ENCODE data around the gene LMNA. TPM values are rescaled to one million over a fixed set of nuclear protein-coding genes. Genes with fewer than 3 reads are reported as not detected.

Gene LMNA
- total and polyA plus RNA-seq, 10 of the 15 experiments (the other 5 are each of a cell fraction or from before 2014, with no cell fraction given): 0.42 to 334 (median 81.1) TPM

DNA sequence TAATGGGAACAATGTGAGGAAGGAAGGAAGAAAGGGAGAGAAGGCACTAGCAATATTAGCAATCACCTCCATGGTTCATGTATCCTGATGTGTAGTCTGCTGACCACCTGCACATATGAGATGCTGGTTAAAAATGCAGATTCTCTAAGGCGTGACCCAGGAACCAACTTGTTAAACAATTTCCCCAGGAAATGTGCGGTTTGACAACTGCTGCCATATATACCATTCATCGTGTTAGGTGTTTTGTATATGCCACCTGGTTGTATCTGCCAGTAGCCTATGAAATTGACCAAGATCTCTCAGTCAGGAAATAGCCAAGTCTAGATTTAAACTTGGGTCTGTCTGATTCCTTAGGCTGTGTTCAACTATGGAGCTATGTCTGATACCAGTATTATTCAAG lies 43.0 kb downstream of the LMNA start:
- RAD21 ChIA-PET (ENCODE audit: unreplicated experiment): interaction anchor here (1.5 to 2.0 kb wide), 3 partner anchors 9 to 68 kb away, joined by 3 to 9 read pairs (median 5); no protein-coding TSS in a partner anchor
- intact Hi-C loops (cut with micrococcal nuclease; ENCODE audit: unreplicated experiment): no loop called here
- DNase-seq (ENCODE audit: low read depth, low spot score) (peak; percentile 89), ATAC-seq (peak; percentile 13), FAIRE-seq (peak; percentile 61)
- Histone ChIP-seq H3K4me1 (ENCODE audit: control insufficient read depth, insufficient read depth, low read length) (peaks cover 76% of the 10 kb centered on the region), H2AFZ (ENCODE audit: control insufficient read depth, low read depth, low read length) (no peak overlapping the region), H3K27ac (ENCODE audit: control insufficient read depth, insufficient read depth) (peak overlapping the region; percentile 82), H3K79me2 (ENCODE audit: control insufficient read depth, insufficient read depth, low read length) (peaks cover 41% of the 10 kb centered on the region), H3K4me2 (ENCODE audit: control insufficient read depth, insufficient read depth) (peak overlapping the region; percentile 97), H3K27me3 (replicated peaks in 1 of 2; ENCODE audit: control insufficient read depth in 2 of 2, insufficient read depth in 2 of 2, low read length in 1 of 2) (no peaks in the 10 kb centered on the region), H4K20me1 (ENCODE audit: control insufficient read depth, insufficient read depth) (no peaks in the 10 kb centered on the region), H3K9ac (ENCODE audit: control insufficient read depth, insufficient read depth, low read length) (no peak overlapping the region), H3K36me3 (ENCODE audit: control insufficient read depth in 2 of 2, insufficient read depth in 2 of 2, low read length in 1 of 2) (peaks cover 1 to 15% of the 10 kb centered on the region in 2 experiments), H3K9me3 (replicated peaks; ENCODE audit: control insufficient read depth, insufficient read depth, low read length) (no peaks in the 10 kb centered on the region), H3K4me3 (peak overlapping the region; percentile 36; the same call in 1 of the 2 replicates)
- POLR2A ChIA-PET: interaction anchor here (0.8 to 1.0 kb wide), 3 partner anchors 9 to 68 kb away, joined by 3 to 4 read pairs (median 4); partner anchors contain the start of gene PMF1
- CTCF ChIA-PET: interaction anchor here (1.3 to 6.7 kb wide), 3 partner anchors 11 to 68 kb away, joined by 5 to 44 read pairs (median 15); partner anchors contain the start of gene SLC25A44
- 0% methylated on average over 3 of the region's 3 CpGs for WGBS (ENCODE audit: insufficient coverage, insufficient replicate concordance, low lambda C conversion rate, missing lambda C conversion rate)
- in situ Hi-C loops (cut with MboI): no loop called here
- SMC1A ChIA-PET (ENCODE audit: uncharacterized antibody, unreplicated experiment): interaction anchor here (4.1 to 22.3 kb wide), 3 partner anchors 11 to 67 kb away, joined by 25 to 411 read pairs (median 43); no protein-coding TSS in a partner anchor
- no TSS peak for BruUV-seq (replicated peaks)
- TF ChIP-seq SP1 (IDR thresholded peaks at IDR 0.05; ENCODE audit: low read depth, low read length) (no peak), TCF12 (IDR thresholded peaks at IDR 0.05; ENCODE audit: low read depth, low read length) (0 out of 2 replicates have a peak, but pooled peaks have one; percentile 38), BHLHE40 (IDR thresholded peaks at IDR 0.05; ENCODE audit: borderline replicate concordance in 1 of 2, low read depth in 2 of 2, low read length in 1 of 2) (peak in 1 of 2 experiments; percentile 50; a peak in 1 of 4 replicates), SMC3 (IDR thresholded peaks at IDR 0.05; ENCODE audit: borderline replicate concordance, low read length) (no peak)
- TF ChIP-seq, protein P1, sequence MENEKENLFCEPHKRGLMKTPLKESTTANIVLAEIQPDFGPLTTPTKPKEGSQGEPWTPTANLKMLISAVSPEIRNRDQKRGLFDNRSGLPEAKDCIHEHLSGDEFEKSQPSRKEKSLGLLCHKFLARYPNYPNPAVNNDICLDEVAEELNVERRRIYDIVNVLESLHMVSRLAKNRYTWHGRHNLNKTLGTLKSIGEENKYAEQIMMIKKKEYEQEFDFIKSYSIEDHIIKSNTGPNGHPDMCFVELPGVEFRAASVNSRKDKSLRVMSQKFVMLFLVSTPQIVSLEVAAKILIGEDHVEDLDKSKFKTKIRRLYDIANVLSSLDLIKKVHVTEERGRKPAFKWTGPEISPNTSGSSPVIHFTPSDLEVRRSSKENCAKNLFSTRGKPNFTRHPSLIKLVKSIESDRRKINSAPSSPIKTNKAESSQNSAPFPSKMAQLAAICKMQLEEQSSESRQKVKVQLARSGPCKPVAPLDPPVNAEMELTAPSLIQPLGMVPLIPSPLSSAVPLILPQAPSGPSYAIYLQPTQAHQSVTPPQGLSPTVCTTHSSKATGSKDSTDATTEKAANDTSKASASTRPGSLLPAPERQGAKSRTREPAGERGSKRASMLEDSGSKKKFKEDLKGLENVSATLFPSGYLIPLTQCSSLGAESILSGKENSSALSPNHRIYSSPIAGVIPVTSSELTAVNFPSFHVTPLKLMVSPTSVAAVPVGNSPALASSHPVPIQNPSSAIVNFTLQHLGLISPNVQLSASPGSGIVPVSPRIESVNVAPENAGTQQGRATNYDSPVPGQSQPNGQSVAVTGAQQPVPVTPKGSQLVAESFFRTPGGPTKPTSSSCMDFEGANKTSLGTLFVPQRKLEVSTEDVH (IDR thresholded peaks at IDR 0.05; ENCODE audit: low read depth, partially characterized antibody): no peak
- TF ChIP-seq, protein P2, sequence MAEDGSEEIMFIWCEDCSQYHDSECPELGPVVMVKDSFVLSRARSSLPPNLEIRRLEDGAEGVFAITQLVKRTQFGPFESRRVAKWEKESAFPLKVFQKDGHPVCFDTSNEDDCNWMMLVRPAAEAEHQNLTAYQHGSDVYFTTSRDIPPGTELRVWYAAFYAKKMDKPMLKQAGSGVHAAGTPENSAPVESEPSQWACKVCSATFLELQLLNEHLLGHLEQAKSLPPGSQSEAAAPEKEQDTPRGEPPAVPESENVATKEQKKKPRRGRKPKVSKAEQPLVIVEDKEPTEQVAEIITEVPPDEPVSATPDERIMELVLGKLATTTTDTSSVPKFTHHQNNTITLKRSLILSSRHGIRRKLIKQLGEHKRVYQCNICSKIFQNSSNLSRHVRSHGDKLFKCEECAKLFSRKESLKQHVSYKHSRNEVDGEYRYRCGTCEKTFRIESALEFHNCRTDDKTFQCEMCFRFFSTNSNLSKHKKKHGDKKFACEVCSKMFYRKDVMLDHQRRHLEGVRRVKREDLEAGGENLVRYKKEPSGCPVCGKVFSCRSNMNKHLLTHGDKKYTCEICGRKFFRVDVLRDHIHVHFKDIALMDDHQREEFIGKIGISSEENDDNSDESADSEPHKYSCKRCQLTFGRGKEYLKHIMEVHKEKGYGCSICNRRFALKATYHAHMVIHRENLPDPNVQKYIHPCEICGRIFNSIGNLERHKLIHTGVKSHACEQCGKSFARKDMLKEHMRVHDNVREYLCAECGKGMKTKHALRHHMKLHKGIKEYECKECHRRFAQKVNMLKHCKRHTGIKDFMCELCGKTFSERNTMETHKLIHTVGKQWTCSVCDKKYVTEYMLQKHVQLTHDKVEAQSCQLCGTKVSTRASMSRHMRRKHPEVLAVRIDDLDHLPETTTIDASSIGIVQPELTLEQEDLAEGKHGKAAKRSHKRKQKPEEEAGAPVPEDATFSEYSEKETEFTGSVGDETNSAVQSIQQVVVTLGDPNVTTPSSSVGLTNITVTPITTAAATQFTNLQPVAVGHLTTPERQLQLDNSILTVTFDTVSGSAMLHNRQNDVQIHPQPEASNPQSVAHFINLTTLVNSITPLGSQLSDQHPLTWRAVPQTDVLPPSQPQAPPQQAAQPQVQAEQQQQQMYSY (CRISPR knock-in tag; IDR thresholded peaks at IDR 0.05): no peak
- TF ChIP-seq, protein P3, sequence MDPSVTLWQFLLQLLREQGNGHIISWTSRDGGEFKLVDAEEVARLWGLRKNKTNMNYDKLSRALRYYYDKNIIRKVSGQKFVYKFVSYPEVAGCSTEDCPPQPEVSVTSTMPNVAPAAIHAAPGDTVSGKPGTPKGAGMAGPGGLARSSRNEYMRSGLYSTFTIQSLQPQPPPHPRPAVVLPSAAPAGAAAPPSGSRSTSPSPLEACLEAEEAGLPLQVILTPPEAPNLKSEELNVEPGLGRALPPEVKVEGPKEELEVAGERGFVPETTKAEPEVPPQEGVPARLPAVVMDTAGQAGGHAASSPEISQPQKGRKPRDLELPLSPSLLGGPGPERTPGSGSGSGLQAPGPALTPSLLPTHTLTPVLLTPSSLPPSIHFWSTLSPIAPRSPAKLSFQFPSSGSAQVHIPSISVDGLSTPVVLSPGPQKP (IDR thresholded peaks at IDR 0.05; ENCODE audit: low read depth, low read length): no peak
- TF ChIP-seq, protein P4, sequence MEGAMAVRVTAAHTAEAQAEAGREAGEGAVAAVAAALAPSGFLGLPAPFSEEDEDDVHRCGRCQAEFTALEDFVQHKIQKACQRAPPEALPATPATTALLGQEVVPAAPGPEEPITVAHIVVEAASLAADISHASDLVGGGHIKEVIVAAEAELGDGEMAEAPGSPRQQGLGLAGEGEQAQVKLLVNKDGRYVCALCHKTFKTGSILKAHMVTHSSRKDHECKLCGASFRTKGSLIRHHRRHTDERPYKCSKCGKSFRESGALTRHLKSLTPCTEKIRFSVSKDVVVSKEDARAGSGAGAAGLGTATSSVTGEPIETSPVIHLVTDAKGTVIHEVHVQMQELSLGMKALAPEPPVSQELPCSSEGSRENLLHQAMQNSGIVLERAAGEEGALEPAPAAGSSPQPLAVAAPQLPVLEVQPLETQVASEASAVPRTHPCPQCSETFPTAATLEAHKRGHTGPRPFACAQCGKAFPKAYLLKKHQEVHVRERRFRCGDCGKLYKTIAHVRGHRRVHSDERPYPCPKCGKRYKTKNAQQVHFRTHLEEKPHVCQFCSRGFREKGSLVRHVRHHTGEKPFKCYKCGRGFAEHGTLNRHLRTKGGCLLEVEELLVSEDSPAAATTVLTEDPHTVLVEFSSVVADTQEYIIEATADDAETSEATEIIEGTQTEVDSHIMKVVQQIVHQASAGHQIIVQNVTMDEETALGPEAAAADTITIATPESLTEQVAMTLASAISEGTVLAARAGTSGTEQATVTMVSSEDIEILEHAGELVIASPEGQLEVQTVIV (IDR thresholded peaks at IDR 0.05; ENCODE audit: borderline replicate concordance, partially characterized antibody): no peak

Data from GM12878 (cell line).